HG03520 (cell line): Measurements from ENCODE around the gene ACIN1.
"Not testable (repeated sequence)": the region's sequence is repeated elsewhere in the genome, so short reads cannot be mapped to it uniquely, and the experiment has no call there.

ENCODE experiments used
- ATAC-seq: cut with Tn5 transposase; IDR thresholded peaks from one replicate; pipeline ENCODE4 v1.9.1; 2021; ENCODE audit warnings: mild to moderate bottlenecking, moderate library complexity; ENCODE audit not compliant: unreplicated experiment

The ACIN1 gene

DNA sequence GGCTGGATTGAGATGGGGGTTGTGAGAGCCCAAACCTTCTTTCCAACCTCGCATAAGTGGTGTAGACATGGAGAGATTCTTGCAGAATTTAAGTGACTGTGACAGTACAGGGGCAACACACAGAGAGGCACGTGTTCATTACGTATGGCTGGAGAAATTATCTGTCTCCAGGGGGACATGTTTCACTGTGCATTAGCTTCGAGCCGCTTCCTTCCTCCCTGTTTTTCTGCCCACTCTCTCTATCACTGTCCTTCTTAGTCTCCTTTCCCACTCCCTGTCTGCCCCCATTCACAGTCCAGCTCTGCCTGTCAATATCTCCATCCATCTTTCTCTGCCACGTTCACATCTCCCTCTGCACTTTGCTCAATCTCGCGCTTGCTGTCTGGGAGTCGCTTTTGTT is 73.5 kb downstream of the ACIN1 start:
- no peak for ATAC-seq

- no peak for ATAC-seq
These were observed 74.5 kb downstream of the ACIN1 start for GRCh38 chr14:23020143-23021128.

DNA sequence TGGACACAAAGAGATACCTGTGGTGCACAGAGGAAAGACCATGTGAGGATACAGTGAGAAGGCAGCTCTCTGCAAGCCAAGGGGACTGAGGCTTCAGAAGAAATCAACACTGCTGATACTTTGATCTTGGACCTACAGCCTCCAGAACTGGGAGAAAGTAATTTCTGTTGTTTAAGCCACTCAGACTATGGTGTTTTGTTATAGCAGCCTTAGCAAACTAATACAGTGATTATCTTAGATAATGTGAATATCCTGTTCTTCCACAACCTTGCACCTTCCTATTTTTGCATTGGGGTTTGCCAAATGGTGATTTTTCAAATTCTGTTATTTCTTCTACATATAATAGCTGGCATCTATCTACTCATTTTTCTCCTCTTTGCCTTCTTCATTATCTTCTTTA is 76.8 kb downstream of the ACIN1 start:
- no peak for ATAC-seq

DNA sequence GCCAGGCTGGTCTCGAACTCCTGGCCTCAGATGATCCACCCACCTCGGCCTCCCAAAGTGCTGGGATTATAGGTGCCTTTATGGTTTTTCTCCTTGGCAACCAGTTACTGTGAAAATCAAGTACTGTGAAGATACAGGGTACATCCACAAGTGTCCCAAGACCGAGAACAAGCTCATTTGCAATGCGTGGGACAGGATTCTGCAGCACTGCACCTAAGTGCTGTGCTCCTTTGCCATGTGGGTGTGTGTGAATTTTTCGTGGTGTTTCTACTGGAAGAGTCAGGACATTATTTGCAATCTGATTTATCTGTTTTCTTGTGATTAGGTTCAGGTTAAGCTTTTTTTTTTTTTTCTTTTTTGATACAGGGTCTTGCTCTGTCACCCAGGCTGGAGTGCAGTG is 77.8 kb downstream of the ACIN1 start:
- no peak for ATAC-seq

DNA sequence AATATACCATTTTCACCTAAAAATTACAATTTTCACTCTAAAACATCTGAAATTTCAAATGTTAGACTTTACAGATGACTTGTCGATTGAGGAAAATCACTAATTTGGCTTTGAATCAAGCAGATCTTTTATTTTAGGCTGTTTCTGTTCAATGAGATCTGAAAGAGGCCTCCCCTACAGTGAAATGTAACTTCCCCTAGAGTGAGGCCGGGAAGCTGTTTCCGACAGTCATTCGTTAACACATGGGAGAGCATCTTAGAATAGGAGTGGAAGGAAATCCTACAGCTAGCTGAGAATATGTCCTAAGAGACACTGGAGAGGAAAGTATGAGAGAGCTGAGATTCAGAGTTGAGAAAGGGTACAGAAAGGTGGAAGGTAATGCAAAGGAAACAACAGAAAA is 79.3 kb downstream of the ACIN1 start:
- ATAC-seq = no peak

GRCh38 chr14:23013749-23014054 is 81.2 kb downstream of the ACIN1 start:
- ATAC-seq = not testable (repeated sequence)

DNA sequence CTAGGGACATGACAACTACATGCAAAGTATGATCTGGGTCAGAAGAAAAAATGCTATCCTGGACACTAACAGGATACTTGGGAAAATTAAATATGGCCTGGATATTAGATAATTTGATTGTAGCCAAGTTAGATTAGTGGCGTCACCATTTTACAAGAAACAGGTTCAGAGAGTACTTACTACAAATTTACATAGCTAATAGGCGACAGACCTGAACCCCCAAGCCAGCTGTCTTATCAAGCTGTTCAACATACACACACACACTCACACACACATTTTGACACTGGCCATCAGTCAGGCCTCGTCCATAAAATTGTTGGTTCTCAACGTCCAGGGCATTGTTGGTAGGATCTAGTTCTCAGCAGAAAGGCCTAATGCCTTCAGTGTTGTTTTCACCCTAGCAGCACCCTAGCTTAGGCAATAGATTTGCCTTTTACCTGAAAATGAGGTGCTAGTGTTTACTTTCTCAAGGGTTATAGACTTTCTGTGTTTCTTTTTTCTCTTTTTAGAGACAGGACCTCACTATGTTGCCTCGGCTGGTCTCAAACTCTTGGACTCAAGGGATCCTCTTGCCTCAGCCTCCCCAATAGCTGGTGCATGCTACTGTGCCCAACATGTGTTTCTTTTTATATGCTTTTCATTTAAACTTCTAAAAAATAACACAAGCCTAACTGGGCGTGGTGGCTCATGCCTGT is 81.7 kb downstream of the ACIN1 start:
- ATAC-seq = no peak

GRCh38 chr14:23009939-23010726 is 84.8 kb downstream of the ACIN1 start, which contains the start of gene C14orf93:
TSS of gene C14orf93 (minus strand) at chr14:23010143. CDS start at chr14:22999023, 11,120 bp downstream.
- no peak for ATAC-seq

GRCh38 chr14:23009483-23009938 is 85.4 kb downstream of the ACIN1 start:
- ATAC-seq = no peak

DNA sequence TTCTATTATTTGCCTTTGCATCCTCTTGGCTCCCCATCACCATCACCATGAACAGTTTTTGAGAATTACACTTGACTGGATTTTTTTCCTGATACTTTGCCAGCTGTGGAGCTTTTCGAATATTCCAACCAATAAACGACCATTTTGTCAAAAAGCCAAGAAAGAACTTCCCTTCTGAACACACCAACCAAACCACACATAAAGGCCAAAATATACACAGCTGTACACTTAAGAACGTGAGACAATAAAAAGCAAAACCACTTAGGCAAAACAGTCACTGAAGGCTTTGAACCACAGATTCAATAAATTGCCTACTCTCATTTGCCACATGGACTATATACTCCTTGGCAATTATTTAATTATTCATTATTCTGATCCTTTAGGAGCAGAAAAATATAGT is 86.1 kb downstream of the ACIN1 start:
- ATAC-seq = no peak
